HG02870 (cell line): ENCODE results near the gene STING1.
"Not testable (repeated sequence)": the region's sequence is repeated elsewhere in the genome, so short reads cannot be mapped to it uniquely, and the experiment has no call there.

Source experiments
- ATAC-seq: cut with Tn5 transposase; IDR thresholded peaks from one replicate; pipeline ENCODE4 v1.9.1; 2021; ENCODE audit warnings: mild to moderate bottlenecking, moderate library complexity; ENCODE audit not compliant: unreplicated experiment

Gene STING1

GRCh38 chr5:139503036-139503817 lies 20.7 kb upstream of the STING1 start:
- not testable (repeated sequence) for ATAC-seq

- no peak for ATAC-seq
These were observed 18.8 kb upstream of the STING1 start for GRCh38 chr5:139501381-139501780.

- ATAC-seq, result no peak
These were observed 13.3 kb upstream of the STING1 start for GRCh38 chr5:139495638-139496435.

GRCh38 chr5:139494832-139495231 lies 12.3 kb upstream of the STING1 start:
- no peak for ATAC-seq

- ATAC-seq, result no peak
These were observed 11.7 kb upstream of the STING1 start for GRCh38 chr5:139494256-139494655.

- ATAC-seq, result no peak
These were observed 10.2 kb upstream of the STING1 start for GRCh38 chr5:139492700-139493192.

- no peak for ATAC-seq
These were observed 5.7 kb upstream of the STING1 start for GRCh38 chr5:139488260-139488659.

- no peak for ATAC-seq
These were observed 3.6 kb upstream of the STING1 start for GRCh38 chr5:139486201-139486600.

GRCh38 chr5:139482890-139483208 lies 291 bp upstream of the STING1 start:
- not testable (repeated sequence) for ATAC-seq

GRCh38 chr5:139481580-139482049 lies 943 bp downstream of the STING1 start:
- no peak for ATAC-seq

GRCh38 chr5:139481122-139481533 lies 1.4 kb downstream of the STING1 start:
- no peak for ATAC-seq

GRCh38 chr5:139479729-139480128 lies 2.8 kb downstream of the STING1 start:
- not testable (repeated sequence) for ATAC-seq

GRCh38 chr5:139478657-139479423 lies 3.7 kb downstream of the STING1 start:
- ATAC-seq, result not testable (repeated sequence)

- ATAC-seq, result no peak
These were observed 6.5 kb downstream of the STING1 start for GRCh38 chr5:139475865-139476617.

- no peak for ATAC-seq
These were observed 7.4 kb downstream of the STING1 start for GRCh38 chr5:139474890-139475791.

GRCh38 chr5:139473565-139473964 lies 9.0 kb downstream of the STING1 start:
- no peak for ATAC-seq

GRCh38 chr5:139473105-139473504 lies 9.5 kb downstream of the STING1 start:
- no peak for ATAC-seq

- no peak for ATAC-seq
These were observed 10.1 kb downstream of the STING1 start for GRCh38 chr5:139472386-139473030.

- no peak for ATAC-seq
These were observed 11.7 kb downstream of the STING1 start, which contains the start of gene SMIM33 for GRCh38 chr5:139470821-139471300. Gene SMIM33, plus strand, starts transcription at chr5:139471004. Its CDS starts 118 bp downstream, at chr5:139471122.
